Medulla oblongata (tissue), 1 donor: Measurements from ENCODE around the gene RAX2.
"Not testable (repeated sequence)": the region's sequence is repeated elsewhere in the genome, so short reads cannot be mapped to it uniquely, and the experiment has no call there.

Experiments
- DNase-seq: peaks from one replicate; pipeline ENCODE4 v3.0.0-alpha.2; 2015; ENCODE audit errors: extremely low spot score

RAX2 gene

DNA sequence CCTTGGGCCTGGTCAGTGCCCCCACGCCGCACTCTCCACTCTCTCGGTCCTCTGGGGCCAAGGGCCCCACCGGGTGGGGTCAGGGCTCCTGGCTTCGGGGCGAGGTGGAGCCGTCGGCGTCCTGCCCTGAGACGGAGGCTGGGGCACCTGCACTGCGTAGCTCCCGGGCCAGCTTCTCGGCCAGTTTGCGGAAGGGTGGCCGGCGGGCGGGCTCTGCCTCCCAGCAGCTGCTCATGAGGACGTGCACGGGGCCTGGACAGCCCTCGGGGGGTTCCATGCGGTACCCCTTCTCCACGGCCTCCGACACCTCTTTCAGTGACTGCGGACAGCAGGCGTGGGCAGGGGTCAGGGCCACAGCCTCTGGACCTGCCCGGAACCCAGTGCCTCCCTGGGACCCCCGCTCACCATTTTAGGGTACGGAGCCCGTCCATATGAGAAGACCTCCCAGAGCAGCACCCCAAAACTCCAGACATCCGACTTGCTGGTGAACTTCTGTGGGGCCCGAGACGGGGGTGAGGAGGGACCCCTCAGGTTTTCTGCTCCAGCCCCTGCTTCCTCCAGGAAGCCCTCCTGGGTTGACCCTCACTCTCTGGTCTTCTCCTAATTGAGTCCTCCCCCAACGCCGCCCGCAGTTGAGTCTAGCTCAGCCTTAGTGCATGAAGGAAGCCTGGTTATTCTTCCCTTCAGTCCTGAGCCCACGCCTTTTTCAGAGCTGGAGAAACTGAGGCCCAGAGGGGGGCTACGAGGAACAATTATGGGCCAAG lies 6.3 kb upstream of the RAX2 start:
- DNase-seq: no peak

DNA sequence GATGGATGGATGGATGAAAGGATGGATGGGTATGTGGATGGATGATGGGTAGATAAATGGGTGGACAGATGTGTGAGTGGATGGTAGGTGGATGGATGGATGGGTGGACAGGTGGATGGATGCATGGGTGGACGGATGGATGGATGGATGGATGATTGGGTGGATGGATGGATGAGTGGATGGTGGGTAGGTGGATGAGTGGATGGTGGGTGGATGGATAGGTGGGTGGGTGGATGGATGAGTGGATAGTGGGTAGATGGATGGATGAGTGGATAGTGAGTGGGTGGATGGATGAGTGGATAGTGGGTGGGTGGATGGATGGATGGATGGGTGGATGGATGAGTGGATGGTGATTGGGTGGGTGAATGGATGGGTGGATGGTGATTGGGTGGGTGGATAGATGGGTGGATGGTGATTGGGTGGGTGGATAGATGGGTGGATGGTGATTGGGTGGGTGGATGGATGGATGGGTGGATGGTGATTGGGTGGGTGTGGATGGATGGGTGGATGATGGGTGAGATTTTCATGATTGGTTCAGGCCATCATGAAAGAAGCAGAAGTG lies 4.5 kb upstream of the RAX2 start:
- DNase-seq: no peak

DNA sequence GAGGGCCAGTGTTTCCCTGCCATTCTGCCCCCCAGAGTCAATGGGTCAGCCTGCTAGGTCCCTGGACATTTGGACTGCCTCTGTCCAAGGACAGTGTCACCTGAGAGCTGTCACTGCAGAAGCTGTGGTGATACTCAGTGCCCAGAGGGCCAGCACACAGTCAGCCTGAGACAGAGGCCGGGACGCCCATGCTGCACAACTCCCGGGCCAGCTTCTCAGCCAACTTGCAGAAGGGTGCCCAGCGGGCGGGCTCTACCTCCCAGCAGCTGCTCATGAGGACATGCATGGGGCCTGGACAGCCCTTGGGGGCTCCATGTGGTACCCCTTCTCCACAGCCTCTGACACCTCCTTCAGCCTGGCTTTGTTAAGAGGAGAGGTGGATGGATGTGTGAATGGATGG lies 3.8 kb upstream of the RAX2 start:
- no peak for DNase-seq

DNA sequence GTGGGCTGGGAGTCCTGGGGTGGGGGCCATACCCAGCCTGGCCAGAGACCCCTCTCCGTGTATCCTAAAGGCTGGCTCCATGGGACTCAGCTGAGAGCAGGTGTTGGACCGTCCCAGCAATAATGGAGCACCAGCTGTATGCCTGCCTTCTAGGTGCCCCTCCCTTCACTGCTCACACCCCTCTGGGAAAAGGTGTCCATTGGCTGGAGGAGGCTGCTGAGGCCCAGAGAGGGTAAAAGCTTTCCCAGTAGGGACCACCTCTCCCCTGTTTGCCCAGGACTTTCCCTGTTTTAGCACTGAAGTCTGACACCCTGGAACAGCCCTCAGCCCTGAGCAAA lies 3.3 kb upstream of the RAX2 start:
- no peak for DNase-seq

DNA sequence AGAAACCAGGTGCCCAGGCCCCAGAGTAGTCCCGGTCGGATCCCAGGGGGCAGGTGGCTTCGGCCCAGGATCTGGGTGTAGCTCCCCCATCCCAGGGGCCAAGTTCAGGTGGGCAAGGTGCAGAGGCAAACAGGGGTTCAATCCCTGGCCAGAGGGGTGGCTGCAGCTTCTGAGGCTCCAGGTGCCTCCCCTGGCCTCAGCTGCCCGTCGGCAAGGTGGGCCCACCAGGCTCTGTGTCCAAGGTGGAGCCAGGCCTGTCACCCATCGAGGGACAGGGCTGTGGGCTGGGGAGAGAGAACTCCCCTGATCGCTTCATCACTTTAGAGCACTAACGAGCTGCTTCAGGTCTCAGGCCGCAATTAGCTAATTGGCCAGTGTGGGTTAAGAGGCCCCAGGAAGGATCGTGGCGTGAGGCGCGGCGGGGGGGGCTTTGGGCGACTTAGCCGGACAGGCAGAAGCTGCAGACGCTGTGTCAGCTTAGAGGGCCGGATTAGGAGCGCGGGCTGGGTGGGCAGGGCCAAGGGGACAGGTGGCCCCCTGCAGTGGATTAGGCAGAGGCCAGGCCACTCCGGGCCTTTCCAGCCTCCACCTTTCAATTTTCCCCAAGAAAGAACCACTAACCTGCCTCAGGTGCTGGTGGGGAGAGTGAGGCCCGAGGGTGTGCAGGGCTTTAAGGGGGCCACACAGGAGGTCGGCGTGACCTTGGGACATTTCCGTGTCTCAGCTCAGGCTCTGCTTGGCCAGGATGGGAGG lies 2.8 kb upstream of the RAX2 start:
- DNase-seq: no peak

DNA sequence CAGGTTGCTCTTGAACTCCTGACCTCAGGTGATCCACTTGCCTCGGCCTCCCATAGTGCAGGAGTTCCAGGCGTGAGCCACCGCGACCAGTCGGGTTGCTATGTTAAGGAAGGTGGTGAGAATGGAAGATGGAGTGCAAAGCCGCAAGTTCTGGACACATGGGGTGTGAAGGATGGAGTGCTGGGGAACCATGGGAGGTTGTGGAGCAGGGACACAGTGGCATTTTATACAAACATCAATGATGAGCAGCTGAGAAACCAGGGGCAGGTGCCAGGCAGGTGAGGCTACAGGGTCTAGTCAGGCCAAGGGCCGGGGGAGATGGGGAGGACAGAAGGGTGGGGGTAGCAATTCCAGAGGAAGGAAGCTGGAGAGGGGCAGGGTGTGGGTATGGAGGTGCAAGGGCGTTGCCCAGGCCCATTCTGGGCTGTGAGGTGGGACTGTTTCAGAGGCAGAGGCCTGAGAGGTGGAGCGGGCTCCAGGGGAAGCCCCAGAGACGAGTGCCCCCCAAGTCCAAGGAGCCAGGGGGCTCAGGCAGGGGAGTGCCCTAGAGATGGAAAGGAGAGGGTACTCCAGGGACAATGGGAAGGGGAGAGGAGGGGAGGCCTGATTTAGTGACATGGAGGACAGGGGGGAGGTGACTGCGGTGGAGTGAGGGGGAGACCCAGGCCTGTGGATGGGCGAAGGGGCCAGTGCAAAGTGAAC lies 1.9 kb upstream of the RAX2 start:
- no peak for DNase-seq

DNA sequence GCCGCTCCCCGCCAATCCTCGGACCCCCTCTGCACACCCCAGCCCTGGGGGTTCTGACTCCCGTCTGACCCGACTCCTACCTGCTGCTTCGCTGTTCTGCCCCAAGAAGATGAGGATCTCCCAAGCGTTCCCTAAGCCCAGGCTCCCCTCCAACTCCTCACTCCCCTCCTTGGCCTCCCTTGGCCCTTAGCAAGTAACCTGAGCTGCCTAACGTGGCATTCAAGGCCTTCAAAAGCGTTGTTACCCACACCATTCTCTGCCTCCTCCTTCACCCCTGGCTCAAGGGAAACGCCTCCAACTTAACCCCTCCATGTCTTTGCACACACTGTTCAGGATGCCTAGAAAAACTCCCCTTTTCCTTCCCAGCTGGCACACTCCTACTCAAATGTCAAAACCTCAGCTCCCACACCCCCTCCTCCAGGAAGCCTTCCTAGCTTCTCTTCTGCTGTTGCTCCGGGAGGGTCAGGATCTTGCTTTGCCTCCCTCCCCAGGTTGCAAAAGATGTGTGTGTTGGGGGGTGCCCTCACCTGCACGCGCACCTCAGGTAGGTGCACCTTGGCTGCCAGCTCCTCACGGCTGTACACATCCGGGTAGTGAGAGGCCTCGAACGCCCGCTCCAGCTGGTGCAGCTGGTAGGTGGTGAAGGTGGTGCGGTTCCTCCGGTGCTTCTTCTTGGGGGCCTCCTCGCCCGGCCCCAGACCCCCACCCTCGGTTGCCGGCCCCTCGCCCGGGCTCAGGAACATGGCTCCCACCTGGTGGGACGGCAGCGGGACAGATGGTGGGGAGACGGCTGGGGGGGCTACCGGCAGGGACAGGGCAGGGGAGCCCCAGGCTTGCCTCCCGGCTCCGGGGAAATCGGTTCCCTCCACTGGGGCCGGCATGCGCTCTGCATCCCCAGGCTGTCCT lies 775 bp downstream of the RAX2 start:
- DNase-seq: no peak

DNA sequence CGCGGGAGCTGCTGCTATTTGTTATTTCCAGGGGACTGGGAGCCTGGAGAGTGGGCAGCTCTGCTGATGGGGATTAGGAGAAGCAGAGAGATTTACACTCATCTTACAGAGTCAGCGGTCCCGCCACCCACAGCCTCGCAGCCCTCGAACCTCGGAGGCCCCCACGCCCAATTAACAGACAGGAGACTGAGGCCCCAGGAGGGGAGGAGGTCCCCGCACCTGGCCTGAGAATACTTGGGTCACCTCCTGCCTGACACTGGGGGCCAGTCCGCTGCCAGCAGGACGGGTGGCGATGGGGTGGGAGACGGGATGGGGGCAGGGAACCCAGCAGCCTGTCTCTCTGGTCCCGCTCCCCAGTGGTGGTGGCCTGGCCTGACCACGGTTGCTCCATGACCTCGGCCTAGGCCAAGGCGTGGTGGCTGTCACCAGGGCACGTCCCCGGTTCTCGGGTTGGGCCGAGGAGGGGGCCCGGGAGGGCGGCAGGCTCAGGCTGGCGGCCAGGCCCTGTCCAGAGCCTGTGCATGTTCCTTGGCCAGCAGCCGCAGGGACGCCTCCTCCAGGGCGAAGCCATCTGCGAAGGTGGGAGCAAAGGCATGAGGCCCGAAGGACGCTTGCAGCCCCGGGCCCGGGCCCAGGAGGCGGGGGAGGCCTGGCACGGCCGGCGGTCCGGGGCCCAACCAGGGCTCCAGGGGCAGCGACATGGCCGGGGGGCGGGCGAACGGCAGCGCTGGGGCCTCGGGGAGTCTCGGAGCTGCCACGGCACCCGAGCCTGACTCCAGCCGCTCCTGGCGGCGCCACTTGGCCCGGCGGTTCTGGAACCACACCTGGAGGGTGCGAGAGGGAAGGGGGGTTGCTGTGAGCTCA lies 1.7 kb downstream of the RAX2 start:
- no peak for DNase-seq

DNA sequence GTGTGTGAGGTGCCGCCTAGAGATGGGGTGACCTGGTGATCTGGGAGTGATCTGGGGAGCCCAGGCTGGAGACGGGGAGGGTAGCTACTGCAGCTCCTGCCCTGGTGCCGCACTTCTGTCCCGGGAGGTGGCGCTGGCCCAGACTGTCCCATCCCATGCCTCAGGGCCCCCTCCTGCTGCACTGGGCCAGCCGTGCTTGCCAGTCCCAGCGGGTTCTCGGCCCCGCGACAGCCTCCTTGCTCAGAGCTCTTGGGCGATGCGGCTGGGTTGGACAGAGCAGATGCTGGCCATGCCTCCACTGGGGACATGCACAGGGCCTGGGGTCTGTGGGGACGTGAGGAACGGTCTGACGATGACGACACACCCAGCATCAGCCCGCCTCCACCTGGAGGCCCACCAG lies 2.5 kb downstream of the RAX2 start:
- DNase-seq: no peak

DNA sequence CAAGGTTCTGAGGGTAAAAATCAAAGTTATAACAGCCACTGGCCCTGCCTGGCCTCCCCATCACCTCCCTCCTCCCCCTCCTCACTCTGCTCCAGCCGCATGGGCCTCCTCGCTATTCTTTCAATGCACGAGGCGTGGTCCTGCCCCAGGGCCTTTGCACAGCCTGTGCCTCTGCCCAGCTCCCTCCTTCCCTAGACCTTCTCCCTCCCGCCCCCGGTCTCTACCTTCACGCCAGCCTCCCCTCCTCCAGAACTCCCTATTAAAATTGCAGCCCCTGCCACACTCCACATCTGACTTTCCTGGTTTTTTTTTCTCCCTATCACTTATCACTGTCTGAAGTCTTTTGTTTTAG lies 3.3 kb downstream of the RAX2 start:
- DNase-seq: no peak

DNA sequence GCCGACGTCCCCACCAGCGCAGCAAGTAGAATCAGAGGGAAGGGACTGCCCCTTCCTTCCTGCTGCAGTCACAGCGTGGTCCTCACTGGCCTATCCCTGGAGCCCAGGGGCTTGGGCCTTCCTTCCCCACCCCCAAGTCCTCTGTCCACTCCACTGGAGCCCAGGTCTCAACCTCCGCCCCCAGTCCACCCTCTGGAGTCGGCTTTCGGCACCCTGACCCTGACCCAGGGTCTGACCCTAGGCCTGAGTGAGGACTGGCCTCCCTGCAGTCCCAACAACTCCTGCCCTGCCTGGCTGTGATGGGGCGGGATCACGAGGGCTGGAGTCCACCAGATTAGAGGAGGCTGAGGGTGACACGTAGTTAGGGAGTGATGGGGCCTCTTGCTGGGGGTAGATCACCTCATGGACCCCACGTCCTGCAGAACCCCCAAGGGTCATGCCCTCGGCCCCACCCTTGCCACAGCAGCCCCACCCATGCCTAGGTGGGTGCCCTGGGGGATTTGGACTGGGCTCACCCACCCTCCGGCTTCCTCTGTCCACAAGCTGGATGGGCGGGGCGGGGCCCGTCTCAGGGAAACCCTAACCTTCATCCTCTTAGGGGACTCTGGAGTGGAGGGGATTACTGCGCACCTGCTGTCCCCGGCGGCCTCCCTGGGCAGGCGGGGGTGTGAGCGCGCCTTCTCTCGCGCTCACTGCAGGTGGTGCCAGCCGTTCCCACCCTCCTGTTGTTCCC lies 3.8 kb downstream of the RAX2 start:
- DNase-seq: no peak

DNA sequence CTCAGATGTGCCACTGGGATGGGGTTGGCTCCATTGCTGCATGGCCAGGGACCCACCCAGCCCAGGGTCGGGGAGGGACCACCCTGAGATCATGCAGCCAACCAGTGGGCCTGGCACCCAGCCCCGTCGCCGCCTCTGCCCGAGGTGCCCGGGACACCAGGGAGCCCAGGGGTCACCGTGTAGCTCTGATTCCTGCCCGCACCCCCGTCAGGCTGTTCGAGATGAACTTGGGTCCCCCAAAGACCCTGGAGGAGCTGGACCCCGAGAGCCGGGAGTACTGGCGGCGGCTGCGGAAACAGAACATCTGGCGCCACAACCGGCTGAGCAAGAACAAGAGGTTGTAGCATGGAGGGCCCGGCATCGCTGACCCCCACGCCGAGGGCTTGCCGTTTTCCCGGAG lies 5.0 kb downstream of the RAX2 start:
- no peak for DNase-seq

DNA sequence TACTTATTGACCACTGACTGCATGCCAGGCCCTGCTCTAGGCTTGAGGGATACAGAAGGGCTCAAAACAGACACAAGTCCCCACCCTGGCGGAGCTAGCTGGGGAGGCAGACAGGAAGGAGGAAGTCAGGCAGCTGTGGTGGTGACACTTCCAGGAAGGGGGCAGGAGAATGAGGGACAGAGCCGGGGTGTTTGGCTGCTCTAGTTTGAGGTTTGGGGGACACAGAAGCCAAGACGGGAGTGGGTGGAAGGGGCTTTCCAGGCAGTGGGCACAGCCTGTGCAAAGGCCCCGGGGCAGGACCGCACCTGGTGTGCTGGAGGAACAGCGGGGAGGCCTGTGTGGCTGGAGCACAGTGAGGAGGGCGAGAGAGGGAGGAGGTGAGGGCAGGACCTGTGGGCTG lies 5.5 kb downstream of the RAX2 start:
- DNase-seq: no peak

DNA sequence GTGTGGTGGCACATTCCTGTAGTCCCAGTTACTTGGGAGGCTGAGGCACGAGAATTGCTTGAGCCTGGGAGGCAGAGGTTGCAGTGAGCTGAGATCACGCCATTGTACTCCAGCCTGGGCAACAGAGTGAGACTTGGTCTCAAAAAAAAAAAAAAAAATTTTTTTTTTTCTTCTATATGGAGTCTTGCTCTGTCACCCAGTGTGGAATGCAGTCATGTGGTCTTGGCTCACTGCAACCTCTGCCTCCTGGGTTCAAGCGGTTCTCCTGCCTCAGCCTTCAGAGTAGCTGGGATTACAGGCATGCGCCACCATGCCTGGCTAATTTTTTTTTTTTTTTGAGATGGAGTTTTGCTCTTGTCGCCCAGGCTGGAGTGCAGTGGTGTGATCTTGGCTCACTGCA lies 6.3 kb downstream of the RAX2 start:
- DNase-seq: not testable (repeated sequence)

DNA sequence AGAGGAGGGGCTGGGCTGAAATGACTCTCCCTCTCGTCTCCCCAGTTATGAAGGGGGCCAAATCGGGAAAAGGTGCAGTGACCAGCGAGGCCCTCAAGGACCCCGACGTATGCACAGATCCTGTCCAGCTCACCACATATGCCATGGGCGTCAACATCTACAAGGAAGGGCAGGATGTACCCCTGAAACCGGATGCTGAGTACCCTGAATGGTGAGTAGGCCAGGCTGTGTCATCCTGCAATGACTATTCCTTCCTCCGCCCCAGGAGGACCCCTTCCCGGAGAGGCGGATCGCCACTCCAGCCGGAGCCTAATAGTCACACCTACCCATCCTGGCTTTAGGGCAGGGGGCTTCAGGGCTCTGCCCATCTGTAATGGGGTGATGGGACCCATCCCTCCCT lies 6.9 kb downstream of the RAX2 start:
- no peak for DNase-seq

DNA sequence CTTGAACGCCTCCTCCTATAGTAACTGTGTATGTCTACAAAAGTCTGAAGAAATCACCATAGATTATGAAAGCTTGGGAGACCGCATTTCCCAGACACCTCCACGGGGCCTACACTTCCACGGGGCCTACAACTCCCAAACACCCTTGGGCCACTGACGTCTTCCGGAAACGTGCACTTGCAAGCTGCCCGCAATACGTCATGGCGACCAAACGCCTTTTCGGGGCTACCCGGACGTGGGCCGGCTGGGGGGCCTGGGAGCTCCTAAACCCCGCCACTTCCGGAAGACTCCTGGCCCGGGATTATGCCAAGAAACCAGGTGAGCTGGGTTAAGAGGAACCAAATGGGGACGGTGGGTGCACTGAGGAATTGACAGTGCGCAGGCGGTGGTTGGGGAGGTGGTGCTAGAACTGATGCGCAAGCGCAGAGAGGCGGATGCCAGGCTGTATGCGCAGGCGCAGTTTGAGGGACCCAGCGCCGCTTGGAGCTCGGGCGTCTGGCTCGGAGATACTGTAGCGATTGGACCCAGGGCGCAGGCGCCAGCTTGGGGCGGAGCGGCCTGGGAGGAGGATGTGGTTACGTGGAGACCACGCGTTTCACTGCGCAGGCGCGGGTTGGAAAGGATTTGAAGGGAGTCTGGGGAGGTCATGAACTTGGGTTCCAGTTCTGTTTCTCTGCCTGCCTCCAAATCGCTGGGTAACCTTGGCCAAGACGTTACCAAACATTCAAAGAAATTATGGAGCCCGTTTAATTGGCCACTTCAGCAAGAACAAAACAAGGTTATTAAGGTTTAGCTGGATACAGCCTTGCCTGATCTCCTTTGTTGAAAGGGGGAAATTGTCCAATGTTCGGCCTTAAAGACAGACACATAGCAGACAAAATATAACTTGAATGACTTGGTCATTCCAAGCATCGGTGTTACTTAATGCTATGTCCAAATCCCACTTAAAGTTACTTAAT lies 9.2 kb downstream of the RAX2 start, which contains the start of gene MRPL54:
Gene MRPL54, plus strand, starts transcription at position 182 of the 959 bp plus-strand sequence. Its CDS starts 19 bp downstream, at position 201.
- peak; percentile 100 for DNase-seq

DNA sequence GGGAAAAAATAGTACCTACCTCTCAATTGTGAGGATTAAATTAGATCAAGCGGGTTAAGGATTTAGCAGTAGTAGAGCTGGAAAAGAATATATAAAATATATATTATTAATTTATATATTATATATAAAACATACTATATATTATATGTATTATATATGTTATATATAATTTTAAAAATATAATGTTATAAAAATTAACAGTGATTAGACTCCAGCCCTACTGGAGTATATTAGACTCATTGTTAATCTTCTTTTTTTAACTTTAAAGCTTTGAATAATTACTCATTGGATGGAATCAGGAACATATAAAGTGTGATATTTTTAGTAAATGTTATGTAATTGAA lies 9.9 kb downstream of the RAX2 start:
- DNase-seq: no peak

DNA sequence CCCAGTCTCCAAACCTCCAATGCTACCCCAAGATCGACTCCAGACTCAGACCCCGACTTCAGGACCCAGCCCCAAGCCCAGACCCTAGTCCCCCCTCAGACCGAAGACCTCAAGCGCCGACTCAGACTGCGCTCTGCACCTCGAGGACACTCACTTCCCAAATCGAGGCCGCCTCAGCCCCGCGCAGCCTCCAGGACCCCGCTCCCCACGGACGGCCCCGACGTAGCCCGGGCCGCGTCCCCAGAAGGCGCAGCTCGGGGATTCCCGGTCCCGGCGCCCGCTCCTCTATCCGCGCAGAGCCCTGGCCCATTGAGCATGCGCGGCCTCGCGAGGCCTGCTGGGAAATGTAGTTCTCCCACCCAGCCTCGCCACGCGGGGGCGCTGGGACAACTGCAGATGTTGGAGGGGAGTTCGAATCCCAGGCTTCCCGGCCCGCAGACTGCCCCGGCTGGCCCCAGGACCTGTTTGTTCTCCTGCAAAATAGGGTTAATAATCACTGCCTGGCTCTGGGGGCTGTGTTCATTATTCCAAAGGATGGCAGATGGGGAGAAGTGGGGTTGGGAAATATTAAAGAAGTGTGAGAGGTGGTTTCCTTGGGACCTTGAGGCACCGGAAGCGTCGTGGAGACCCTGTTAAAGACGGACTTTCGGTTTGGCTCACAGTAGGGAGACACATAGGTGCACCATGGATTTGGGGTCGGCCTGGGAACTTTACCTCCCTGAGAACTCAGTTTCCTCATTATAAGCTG lies 10.5 kb downstream of the RAX2 start, which contains the start of gene APBA3:
Gene APBA3, minus strand, starts transcription at position 311 of the 748 bp plus-strand sequence. CDS start 1,428 bp downstream, outside the sequence.
- peak; percentile 95 for DNase-seq
